ELF-1 (cell line): Measurements from ENCODE around the gene NUDT22.

Source experiments
- DNase-seq: peaks from one replicate; pipeline ENCODE4 v3.0.0-alpha.2; 2016; ENCODE audit warnings: low read depth, low spot score

NUDT22 gene

GRCh38 chr11:64225608-64226506, at the start of gene NUDT22, which contains the start of gene TRPT1:
TSS of gene NUDT22 (plus strand) at chr11:64226274. CDS start at chr11:64226653, 379 bp downstream.
TSS of gene TRPT1 (minus strand) at chr11:64226186. CDS start at chr11:64225860, 326 bp downstream.
- DNase-seq: peak; percentile 86

GRCh38 chr11:64176751-64177150, 49.3 kb upstream of the NUDT22 start:
- no peak for DNase-seq

- no peak for DNase-seq
Measured at GRCh38 chr11:64178203-64178602, 47.9 kb upstream of the NUDT22 start.

GRCh38 chr11:64178951-64179639, 47.0 kb upstream of the NUDT22 start:
- DNase-seq: no peak

- DNase-seq: no peak
Measured at GRCh38 chr11:64180891-64181290, 45.2 kb upstream of the NUDT22 start.

- peak; percentile 91 for DNase-seq
Measured at GRCh38 chr11:64181506-64182411, 44.3 kb upstream of the NUDT22 start.

GRCh38 chr11:64183890-64184289, 42.2 kb upstream of the NUDT22 start:
- DNase-seq: no peak

GRCh38 chr11:64185175-64185692, 40.8 kb upstream of the NUDT22 start:
- no peak for DNase-seq

- peak; percentile 100 for DNase-seq
Measured at GRCh38 chr11:64185693-64186491, 40.2 kb upstream of the NUDT22 start, which contains the start of gene STIP1. TSS of gene STIP1 (plus strand) at chr11:64186171. CDS start at chr11:64186262, 91 bp downstream.

GRCh38 chr11:64186492-64187165, 39.4 kb upstream of the NUDT22 start:
- DNase-seq: no peak

GRCh38 chr11:64192434-64192833, 33.6 kb upstream of the NUDT22 start:
- DNase-seq: no peak

- no peak for DNase-seq
Measured at GRCh38 chr11:64196626-64197025, 29.4 kb upstream of the NUDT22 start.

GRCh38 chr11:64198511-64198910, 27.6 kb upstream of the NUDT22 start:
- no peak for DNase-seq

- DNase-seq: no peak
Measured at GRCh38 chr11:64201543-64201942, 24.5 kb upstream of the NUDT22 start.

- DNase-seq: no peak
Measured at GRCh38 chr11:64202992-64203391, 23.1 kb upstream of the NUDT22 start.

GRCh38 chr11:64203421-64204079, 22.5 kb upstream of the NUDT22 start:
- no peak for DNase-seq

GRCh38 chr11:64204080-64204440, 22.0 kb upstream of the NUDT22 start:
- DNase-seq: no peak

GRCh38 chr11:64204464-64204989, 21.5 kb upstream of the NUDT22 start:
- DNase-seq: peak; percentile 75
